Prostate gland (tissue), 1 donor: ENCODE results near the gene SPTLC1.

Source experiments
- POLR2A ChIP-seq: fragments of 450-650 bp; IDR thresholded peaks from one replicate; pipeline ENCODE4 v1.6.1; 2016; ENCODE audit warnings: antibody characterized with exemption, mild to moderate bottlenecking
- POLR2AphosphoS5 ChIP-seq: sonication (generic); formaldehyde crosslinking; IDR thresholded peaks from one replicate; pipeline ENCODE4 v1.6.1; 2017; ENCODE audit warnings: antibody characterized with exemption

DNA sequence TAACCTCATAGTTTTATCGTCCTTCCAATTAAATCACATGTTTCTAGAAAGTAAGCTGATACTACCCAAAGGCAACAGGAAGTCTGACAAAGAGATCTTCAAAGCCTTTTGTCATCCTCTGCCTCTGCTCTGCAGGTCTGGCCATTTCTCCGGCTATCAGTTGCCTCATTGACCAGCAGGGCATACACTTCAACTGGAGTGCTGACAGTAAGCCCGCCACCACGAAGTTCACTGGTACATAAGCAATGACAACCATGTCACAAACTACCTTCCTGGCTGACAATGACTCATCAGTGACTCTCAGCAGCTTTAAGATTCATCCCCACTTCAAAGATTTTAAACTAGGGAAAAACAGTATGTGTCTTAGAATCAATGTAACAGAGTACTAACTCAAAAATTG is 20.6 kb downstream of the SPTLC1 start:
- no peak for TF ChIP-seq POLR2A
- TF ChIP-seq POLR2AphosphoS5, result no peak
